Measurements from ENCODE around the gene SLC29A4.
"Not testable (repeated sequence)": the region's sequence is repeated elsewhere in the genome, so short reads cannot be mapped to it uniquely, and the experiment has no call there.

SLC29A4 gene

DNA sequence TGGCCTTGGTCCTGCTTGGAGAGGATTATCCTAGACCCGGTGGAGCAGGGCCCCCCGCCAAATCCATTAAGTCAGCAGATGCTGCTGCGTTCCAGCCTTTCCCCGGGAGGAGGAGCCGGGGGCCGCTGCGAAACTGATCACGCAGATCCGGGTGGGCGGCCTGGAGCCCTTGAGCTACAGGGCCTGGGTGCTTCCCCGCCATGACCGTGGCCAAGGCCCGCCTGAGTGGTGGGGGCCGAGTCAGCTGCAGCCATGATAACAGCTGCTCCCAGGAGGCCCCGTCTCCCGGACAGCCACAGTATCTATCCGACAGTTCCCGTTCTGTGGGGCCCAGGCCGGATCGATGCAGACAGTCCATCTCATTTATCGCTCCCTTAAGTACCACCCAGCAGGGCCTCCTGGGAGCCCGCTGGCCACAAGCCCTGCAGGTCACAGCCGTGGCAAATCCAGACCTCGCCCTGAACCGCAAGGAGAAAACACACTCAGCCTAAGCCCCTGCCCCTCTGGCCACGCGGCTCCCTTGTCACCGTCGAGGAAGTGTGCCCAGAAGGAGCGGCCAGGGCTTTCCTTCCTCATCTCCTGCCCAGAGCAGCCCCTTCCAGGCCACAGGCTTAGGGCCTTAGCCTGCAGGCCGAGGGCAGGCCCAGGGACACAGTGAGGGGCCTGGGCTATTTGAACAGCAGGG is 34.4 kb upstream of the SLC29A4 start:
- Histone ChIP-seq H3K27ac (no peak overlapping the region), H3K4me1 (ENCODE audit: control insufficient read depth in 1 of 2, insufficient read depth in 1 of 2, low read depth in 1 of 2, low read length in 1 of 2) (peaks cover 0 to 5% of the 10 kb centered on the region in 2 experiments), H3K4me3 (ENCODE audit: low read depth in 1 of 2, low read length in 1 of 2) (no peak overlapping the region), H3K9me3 (no peaks in the 10 kb centered on the region), H3K36me3 (no peaks in the 10 kb centered on the region), H3K27me3 (no peaks in the 10 kb centered on the region)
- TF ChIP-seq, protein P1, sequence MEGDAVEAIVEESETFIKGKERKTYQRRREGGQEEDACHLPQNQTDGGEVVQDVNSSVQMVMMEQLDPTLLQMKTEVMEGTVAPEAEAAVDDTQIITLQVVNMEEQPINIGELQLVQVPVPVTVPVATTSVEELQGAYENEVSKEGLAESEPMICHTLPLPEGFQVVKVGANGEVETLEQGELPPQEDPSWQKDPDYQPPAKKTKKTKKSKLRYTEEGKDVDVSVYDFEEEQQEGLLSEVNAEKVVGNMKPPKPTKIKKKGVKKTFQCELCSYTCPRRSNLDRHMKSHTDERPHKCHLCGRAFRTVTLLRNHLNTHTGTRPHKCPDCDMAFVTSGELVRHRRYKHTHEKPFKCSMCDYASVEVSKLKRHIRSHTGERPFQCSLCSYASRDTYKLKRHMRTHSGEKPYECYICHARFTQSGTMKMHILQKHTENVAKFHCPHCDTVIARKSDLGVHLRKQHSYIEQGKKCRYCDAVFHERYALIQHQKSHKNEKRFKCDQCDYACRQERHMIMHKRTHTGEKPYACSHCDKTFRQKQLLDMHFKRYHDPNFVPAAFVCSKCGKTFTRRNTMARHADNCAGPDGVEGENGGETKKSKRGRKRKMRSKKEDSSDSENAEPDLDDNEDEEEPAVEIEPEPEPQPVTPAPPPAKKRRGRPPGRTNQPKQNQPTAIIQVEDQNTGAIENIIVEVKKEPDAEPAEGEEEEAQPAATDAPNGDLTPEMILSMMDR (IDR thresholded peaks at IDR 0.05) = no peak

DNA sequence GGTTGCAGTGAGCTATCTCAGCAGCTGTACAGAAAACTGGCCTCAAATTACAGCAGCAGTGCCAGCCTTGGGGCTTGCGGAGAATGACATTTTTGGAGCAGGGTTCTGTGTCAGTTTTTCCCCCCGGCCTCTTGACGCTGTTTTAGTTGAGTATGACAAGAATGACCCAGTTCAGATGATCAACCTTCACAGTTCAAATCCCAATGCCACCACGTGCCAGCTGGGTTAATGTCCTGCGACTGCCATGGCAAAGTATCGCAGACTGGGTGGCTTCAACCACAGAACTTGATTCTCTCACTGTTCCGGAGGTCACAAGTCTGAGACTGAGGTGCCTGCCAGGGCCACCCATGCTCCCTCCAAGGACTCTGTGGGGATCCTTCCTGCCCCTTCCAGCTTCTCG is 32.0 kb upstream of the SLC29A4 start:
- not testable (repeated sequence) for H3K4me3 ChIP-seq (ENCODE audit: low read depth in 1 of 2, low read length in 1 of 2); H3K9me3 ChIP-seq

DNA sequence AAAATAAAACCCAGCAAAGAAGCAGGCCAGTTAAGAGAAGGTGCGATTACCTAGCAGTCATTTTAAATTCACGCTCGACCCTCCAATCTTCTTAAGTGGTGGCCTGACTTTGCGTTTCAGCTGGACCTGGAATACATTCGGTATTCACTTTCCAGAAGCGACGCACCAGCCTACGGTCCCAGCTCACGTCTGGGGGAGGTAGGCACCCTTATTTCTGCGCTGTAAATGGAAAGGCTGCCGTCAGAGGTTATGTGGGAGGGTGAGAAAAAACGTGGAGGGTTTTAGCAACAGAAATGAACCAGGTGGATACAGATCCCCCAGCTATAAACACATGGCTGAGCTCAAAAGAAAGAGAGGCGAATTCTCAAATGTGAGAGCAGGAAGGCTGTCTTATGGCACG is 29.2 kb upstream of the SLC29A4 start:
- H3K36me3 ChIP-seq; H3K9me3 ChIP-seq; H3K4me3 ChIP-seq (ENCODE audit: low read depth in 1 of 2, low read length in 1 of 2); H3K27ac ChIP-seq; H3K27me3 ChIP-seq: not testable (repeated sequence)
- H3K4me1 ChIP-seq (ENCODE audit: control insufficient read depth in 1 of 2, insufficient read depth in 1 of 2, low read depth in 1 of 2, low read length in 1 of 2) = peaks cover 5 to 10% of the 10 kb centered on the region in 2 experiments

More for the DNA sequence above, 32.0 kb upstream of the SLC29A4 start:
- peaks cover 1 to 11% of the 10 kb centered on the region in 2 experiments for H3K4me1 ChIP-seq (ENCODE audit: control insufficient read depth in 1 of 2, insufficient read depth in 1 of 2, low read depth in 1 of 2, low read length in 1 of 2)
- not testable (repeated sequence) for H3K27ac ChIP-seq, H3K36me3 ChIP-seq, H3K27me3 ChIP-seq

DNA sequence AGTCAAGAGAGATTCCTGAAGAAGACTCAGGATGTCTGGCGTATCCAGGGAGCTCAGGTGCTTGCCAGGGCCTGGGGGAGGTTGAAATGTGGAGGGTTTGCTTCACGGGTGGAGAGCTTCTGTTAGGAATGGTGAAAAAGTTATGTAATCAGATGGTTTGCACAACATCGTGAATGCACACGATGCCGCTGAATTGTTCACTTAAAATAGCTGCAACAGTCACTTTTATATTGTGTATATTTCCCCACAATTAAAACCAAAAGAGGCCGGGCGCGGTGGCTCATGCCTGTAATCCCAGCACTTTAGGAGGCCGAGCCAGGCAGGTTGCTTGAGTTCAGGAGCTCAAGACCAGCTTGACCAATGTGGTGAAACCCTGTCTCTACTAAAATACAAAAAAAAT is 28.4 kb upstream of the SLC29A4 start:
- H3K9me3 ChIP-seq; H3K27me3 ChIP-seq; H3K27ac ChIP-seq; H3K36me3 ChIP-seq; H3K4me3 ChIP-seq (ENCODE audit: low read depth in 1 of 2, low read length in 1 of 2); H3K4me1 ChIP-seq (ENCODE audit: control insufficient read depth in 1 of 2, insufficient read depth in 1 of 2, low read depth in 1 of 2, low read length in 1 of 2): not testable (repeated sequence)

DNA sequence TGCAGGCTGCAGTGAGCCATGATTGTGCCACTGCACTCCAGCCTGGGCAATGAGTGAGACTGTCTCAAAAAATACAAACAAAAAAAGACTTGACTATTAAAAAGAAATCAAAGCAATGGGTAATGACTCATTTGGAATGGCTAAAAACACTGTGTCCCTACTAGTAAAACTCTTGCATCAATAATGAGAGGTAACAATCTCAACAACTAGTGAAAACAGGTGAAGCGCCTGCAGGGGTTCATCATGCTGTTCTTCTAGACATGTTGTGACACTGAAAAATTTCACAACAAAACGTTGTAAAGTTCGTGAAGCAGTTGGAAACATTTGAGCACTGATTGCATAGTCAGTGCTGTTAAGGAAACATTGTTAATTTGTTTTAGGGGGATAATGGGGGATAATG is 26.9 kb upstream of the SLC29A4 start:
- Histone ChIP-seq H3K9me3 (no peaks in the 10 kb centered on the region), H3K4me1 (ENCODE audit: control insufficient read depth in 1 of 2, insufficient read depth in 1 of 2, low read depth in 1 of 2, low read length in 1 of 2) (peaks cover 5 to 6% of the 10 kb centered on the region in 2 experiments), H3K36me3 (no peaks in the 10 kb centered on the region), H3K27me3 (no peaks in the 10 kb centered on the region), H3K27ac (no peak overlapping the region), H3K4me3 (ENCODE audit: low read depth in 1 of 2, low read length in 1 of 2) (no peak overlapping the region)
- TF ChIP-seq, protein P1 (IDR thresholded peaks at IDR 0.05) = no peak

DNA sequence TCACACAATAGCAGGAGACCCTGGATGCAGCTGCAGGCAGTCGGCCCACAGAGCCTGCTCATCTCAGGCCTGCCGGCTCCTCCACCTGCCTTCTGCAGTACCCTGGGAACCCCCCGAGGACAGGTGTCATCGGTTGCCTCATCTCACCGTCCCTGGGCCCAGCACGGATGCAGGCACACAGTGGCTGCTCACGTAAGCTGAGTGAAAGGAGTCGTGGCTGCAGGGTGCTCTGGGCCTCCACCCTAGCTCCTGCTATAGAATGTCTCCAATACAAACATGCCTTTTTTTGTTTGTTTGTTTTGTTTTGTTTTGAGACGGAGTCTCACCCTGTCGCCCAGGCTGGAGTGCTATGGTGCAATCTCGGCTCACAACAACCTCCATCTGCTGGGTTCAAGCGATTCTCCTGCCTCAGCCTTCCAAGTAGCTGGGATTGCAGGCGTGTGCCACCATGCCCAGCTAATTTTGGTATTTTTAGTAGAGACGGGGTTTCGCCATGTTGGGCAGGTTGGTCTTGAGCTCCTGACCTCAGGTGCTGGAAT is 22.1 kb upstream of the SLC29A4 start:
- H3K27me3 ChIP-seq; H3K36me3 ChIP-seq; H3K27ac ChIP-seq; H3K4me3 ChIP-seq (ENCODE audit: low read depth in 1 of 2, low read length in 1 of 2); H3K9me3 ChIP-seq; H3K4me1 ChIP-seq (ENCODE audit: control insufficient read depth in 1 of 2, insufficient read depth in 1 of 2, low read depth in 1 of 2, low read length in 1 of 2): not testable (repeated sequence)

DNA sequence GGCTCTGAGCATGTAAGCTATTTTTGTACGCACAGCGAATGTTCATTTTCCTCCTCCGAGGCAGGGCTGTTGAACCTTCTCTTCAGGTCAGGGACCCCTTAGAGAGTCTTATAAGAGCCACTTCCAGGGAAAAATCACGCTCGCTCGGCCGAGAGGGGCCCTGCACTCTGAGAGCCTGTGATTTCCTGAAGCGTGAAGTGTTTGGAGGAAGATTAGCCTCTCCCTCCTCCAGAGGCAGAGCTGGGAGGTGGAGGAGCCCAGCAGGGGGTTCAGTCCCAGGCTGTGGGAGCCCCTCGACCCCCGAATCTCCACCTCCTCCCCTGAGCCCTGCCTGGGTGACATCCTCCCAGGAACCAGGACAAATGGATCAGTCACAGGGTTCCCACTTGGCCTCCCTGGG is 19.7 kb upstream of the SLC29A4 start:
- H3K4me3 ChIP-seq (ENCODE audit: low read depth in 1 of 2, low read length in 1 of 2); H3K9me3 ChIP-seq; H3K27ac ChIP-seq; H3K36me3 ChIP-seq; H3K4me1 ChIP-seq (ENCODE audit: control insufficient read depth in 1 of 2, insufficient read depth in 1 of 2, low read depth in 1 of 2, low read length in 1 of 2); H3K27me3 ChIP-seq: not testable (repeated sequence)

DNA sequence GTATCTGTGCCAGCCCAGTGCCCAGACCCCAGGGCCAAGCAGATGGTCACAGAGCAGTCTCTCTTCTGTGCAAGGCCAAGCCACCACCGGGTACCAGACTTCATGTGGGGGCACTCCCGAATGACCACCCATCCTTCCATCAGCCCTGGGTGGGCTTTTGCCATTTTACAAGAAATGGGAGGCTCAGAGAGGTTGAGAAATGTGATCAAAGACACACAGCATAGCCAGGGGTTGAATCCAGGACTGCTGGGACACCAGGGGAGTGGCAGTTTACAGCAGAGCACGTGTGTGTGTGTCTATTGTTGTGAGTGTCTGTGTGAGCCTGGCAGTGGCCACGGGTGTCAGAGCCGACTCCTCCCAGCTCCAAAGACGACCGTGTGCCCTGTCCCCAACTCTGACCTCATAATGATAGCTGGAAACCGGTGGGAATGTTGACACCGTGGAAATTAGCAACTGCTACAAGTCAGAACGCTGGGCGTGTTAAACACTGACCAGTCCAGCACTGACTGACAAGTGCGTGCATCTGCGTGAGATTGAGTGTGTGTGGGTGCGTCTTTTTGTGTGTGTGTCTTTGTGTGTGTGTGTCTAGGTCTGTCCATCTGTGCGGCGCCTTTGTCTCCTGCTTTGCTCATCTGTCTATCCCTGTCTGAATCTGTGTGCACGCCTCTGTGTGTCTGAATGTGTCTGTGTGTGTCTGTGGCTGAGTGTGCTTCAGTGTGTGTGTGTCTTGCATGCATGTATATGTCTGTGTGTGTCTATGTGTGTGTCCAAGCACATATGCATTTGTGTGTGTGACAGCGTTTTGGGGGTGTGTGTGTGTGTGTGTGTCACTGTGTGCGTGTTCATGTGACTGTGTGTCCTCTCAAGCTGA is 17.2 kb upstream of the SLC29A4 start:
- Histone ChIP-seq H3K27me3 (no peaks in the 10 kb centered on the region), H3K9me3 (no peaks in the 10 kb centered on the region), H3K4me3 (ENCODE audit: low read depth in 1 of 2, low read length in 1 of 2) (no peak overlapping the region), H3K4me1 (ENCODE audit: control insufficient read depth in 1 of 2, insufficient read depth in 1 of 2, low read depth in 1 of 2, low read length in 1 of 2) (peaks cover 3 to 4% of the 10 kb centered on the region in 2 experiments), H3K27ac (no peak overlapping the region), H3K36me3 (no peaks in the 10 kb centered on the region)
- TF ChIP-seq, protein P1 (IDR thresholded peaks at IDR 0.05) = no peak

Data from neutrophil (primary cell).